ENCODE measurements around the gene SURF2. TPM values are rescaled to one million over a fixed set of nuclear protein-coding genes. Genes with fewer than 3 reads are reported as not detected.
A peak's percentile ranks its signal among the peaks of the same experiment; 100 is the strongest.

The SURF2 gene
- total and polyA plus RNA-seq, 9 of the 15 experiments (the other 6 are each of a cell fraction or from before 2014, with no cell fraction given), result 5.5 to 82.5 (median 21.3) TPM

- TF ChIP-seq TCFL5 (CRISPR knock-in tag; conservative IDR thresholded peaks at IDR 0.05) (no peak), MGA (IDR thresholded peaks at IDR 0.05) (no peak), ZFX (CRISPR knock-in tag; IDR thresholded peaks at IDR 0.05) (no peak), CTCF (IDR thresholded peaks at IDR 0.05 in 2 of 3, conservative IDR thresholded peaks at IDR 0.05 in 1 of 3; ENCODE audit: insufficient read depth in 2 of 3, low read depth in 1 of 3, low read length in 3 of 3) (peak; percentile 70 to 74 (median 70)), KAT7 (CRISPR knock-in tag; IDR thresholded peaks at IDR 0.05; ENCODE audit: borderline replicate concordance) (no peak), CTBP1 (IDR thresholded peaks at IDR 0.05; ENCODE audit: borderline replicate concordance) (peak; percentile 66; the same call in 1 of the 2 replicates), RNF219 (CRISPR knock-in tag; IDR thresholded peaks at IDR 0.05) (no peak), POLR2G (IDR thresholded peaks at IDR 0.05; ENCODE audit: low read depth, low read length) (peak; percentile 58), DEAF1 (CRISPR knock-in tag; IDR thresholded peaks at IDR 0.05) (no peak), CBFA2T2 (conservative IDR thresholded peaks at IDR 0.05) (no peak), SMAD3 (CRISPR knock-in tag; conservative IDR thresholded peaks at IDR 0.05) (no peak)
Observed at GRCh38 chr9:133396952-133397351, 40.6 kb downstream of the SURF2 start (continued).
